Adrenal gland (tissue), 5 donors: Measurements from ENCODE around the gene FAM117B.

ENCODE experiments used
- POLR2A ChIP-seq, 2 donors: fragments of 450-650 bp; IDR thresholded peaks; one replicate each; pipeline ENCODE4 v1.6.1; 2017; ENCODE audit warnings: antibody characterized with exemption in 2 of 2, mild to moderate bottlenecking in 2 of 2, moderate library complexity in 1 of 2
- TF ChIP-seq, protein P1 (sequence below), 6 experiments: fragments of 450-650 bp in 4 of 6; fragments of 200-600 bp in 2 of 6; sonication (generic) in 1 of 6; IDR thresholded peaks; 1 replicate in 5 of 6; 2 replicates in 1 of 6; pipeline versions ENCODE4 v1.5.1 to v1.8.0; 2016 to 2021; ENCODE audit warnings: antibody characterized with exemption in 6 of 6, mild to moderate bottlenecking in 2 of 6, moderate library complexity in 1 of 6
- donor health status: DM: no; HTN: no; CAD: no.

GRCh38 chr2:202760848-202761247, 126.1 kb downstream of the FAM117B start:
- TF ChIP-seq, protein P1, sequence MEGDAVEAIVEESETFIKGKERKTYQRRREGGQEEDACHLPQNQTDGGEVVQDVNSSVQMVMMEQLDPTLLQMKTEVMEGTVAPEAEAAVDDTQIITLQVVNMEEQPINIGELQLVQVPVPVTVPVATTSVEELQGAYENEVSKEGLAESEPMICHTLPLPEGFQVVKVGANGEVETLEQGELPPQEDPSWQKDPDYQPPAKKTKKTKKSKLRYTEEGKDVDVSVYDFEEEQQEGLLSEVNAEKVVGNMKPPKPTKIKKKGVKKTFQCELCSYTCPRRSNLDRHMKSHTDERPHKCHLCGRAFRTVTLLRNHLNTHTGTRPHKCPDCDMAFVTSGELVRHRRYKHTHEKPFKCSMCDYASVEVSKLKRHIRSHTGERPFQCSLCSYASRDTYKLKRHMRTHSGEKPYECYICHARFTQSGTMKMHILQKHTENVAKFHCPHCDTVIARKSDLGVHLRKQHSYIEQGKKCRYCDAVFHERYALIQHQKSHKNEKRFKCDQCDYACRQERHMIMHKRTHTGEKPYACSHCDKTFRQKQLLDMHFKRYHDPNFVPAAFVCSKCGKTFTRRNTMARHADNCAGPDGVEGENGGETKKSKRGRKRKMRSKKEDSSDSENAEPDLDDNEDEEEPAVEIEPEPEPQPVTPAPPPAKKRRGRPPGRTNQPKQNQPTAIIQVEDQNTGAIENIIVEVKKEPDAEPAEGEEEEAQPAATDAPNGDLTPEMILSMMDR (IDR thresholded peaks at IDR 0.05), result no peak
- no peak for TF ChIP-seq POLR2A (IDR thresholded peaks at IDR 0.05)
